Breast epithelium (tissue), 3 donors: ENCODE results near the gene CALR.

Experiments
- POLR2A ChIP-seq: fragments of 450-650 bp; IDR thresholded peaks from one replicate; pipeline ENCODE4 v1.6.1; 2016; ENCODE audit warnings: antibody characterized with exemption, mild to moderate bottlenecking, moderate library complexity
- POLR2AphosphoS5 ChIP-seq, 3 donors: sonication (generic); formaldehyde crosslinking; IDR thresholded peaks; one replicate each; pipeline ENCODE4 v1.6.1; 2017; ENCODE audit warnings: antibody characterized with exemption in 3 of 3
- TF ChIP-seq, protein P1 (sequence below), 3 donors: fragments of 450-650 bp; IDR thresholded peaks; one replicate each; pipeline ENCODE4 v1.5.1; 2016 to 2017; ENCODE audit warnings: antibody characterized with exemption in 3 of 3, mild to moderate bottlenecking in 3 of 3, moderate library complexity in 3 of 3

DNA sequence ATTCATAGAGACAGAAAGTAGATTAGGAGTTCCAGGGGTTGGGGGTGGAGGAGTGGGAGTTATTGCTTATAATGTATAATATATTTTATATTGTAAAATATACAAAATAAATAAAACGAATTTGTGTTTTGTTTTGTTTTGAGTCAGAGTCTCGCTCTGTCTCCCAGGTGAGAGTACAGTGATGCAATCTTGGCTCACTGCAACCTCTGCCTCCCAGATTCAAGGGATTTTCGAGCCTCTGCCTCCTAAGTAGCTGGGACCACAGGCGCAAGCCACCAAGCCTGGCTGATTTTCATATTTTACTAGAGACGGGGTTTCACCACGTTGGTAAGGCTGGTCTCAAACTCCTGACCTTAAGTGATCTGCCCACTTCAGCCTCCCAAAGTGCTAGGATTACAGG is 21.1 kb downstream of the CALR start:
- TF ChIP-seq, protein P1, sequence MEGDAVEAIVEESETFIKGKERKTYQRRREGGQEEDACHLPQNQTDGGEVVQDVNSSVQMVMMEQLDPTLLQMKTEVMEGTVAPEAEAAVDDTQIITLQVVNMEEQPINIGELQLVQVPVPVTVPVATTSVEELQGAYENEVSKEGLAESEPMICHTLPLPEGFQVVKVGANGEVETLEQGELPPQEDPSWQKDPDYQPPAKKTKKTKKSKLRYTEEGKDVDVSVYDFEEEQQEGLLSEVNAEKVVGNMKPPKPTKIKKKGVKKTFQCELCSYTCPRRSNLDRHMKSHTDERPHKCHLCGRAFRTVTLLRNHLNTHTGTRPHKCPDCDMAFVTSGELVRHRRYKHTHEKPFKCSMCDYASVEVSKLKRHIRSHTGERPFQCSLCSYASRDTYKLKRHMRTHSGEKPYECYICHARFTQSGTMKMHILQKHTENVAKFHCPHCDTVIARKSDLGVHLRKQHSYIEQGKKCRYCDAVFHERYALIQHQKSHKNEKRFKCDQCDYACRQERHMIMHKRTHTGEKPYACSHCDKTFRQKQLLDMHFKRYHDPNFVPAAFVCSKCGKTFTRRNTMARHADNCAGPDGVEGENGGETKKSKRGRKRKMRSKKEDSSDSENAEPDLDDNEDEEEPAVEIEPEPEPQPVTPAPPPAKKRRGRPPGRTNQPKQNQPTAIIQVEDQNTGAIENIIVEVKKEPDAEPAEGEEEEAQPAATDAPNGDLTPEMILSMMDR (IDR thresholded peaks at IDR 0.05), result no peak
- TF ChIP-seq POLR2AphosphoS5 (IDR thresholded peaks at IDR 0.05) (no peak), POLR2A (no peak)
